RPMI7951 (cell line): ENCODE measurements around the gene SEC11C. TPM values are rescaled to one million over a fixed set of nuclear protein-coding genes. Genes with fewer than 3 reads are reported as not detected.
"Not testable (repeated sequence)": the region's sequence is repeated elsewhere in the genome, so short reads cannot be mapped to it uniquely, and the experiment has no call there.

Experiments
- DNase-seq: peaks from one replicate; pipeline ENCODE4 v3.0.0-alpha.2; 2012; ENCODE audit warnings: low read depth
- total RNA-seq: library from RNA; depleted of rRNA; stranded (reverse); fragments of >200 nt; shearing (Covaris generic); gene quantifications from 2 replicates; pipeline ENCODE4 v1.2.3, GENCODE V29; 2014; rRNA removed

Gene SEC11C
- 29.3 and 50.4 TPM in 2 replicates for total RNA-seq

GRCh38 chr18:59139615-59140301, at the start of gene SEC11C:
Gene SEC11C (plus strand): TSS chr18:59139884. CDS start chr18:59139949, 65 bp downstream.
- DNase-seq, result peak; percentile 94

GRCh38 chr18:59090966-59091603, 48.6 kb upstream of the SEC11C start:
- no peak for DNase-seq

GRCh38 chr18:59093668-59094067, 46.0 kb upstream of the SEC11C start:
- no peak for DNase-seq

DNA sequence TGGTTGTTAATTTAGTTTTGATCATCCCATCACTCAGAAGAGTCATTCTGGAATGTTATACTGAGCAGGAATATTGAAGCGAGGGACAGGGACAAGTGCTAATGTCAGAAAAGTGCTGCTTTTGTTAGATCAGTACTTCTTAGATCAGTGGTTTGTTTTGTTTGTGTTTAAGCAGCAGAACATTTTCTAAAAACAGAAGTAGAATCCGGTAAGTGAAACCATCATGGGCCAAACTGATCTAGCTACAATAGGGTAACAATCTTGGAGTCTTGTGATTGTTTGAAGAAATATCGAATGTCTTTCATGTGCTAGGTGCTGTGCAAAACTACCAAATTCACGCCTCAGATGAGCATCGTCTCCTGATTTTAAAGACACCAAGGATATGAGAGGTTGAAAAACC, 45.1 kb upstream of the SEC11C start:
- DNase-seq, result no peak

- no peak for DNase-seq
These were observed 43.4 kb upstream of the SEC11C start for GRCh38 chr18:59096098-59096789.

DNA sequence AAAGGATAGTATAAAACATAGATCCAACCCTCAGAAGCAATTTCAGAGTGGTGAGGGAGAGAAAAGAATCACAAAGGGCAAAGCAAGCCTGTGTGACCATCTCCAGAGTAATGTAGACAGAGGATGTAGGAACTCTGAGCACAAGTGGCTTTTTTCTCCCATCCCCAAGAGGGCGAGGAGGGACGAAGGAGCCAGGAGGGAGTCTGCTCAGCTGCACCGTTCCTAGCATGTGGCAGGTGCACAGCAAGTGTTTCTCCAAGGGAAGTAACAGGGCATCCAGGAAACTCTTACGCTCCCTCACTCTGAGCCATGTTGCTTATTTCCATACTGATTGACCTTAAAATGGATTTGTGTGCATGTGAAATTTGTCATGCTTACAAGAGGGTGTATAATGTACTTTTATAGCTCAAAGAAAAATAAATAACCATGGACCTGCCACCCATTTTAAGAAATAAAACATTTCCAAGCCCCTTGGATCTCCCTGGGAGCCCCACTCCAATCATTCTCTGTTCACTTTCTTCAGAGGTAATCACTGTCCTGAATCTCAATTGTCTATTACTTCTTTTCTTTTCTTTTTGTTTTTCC, 37.8 kb upstream of the SEC11C start:
- no peak for DNase-seq

DNA sequence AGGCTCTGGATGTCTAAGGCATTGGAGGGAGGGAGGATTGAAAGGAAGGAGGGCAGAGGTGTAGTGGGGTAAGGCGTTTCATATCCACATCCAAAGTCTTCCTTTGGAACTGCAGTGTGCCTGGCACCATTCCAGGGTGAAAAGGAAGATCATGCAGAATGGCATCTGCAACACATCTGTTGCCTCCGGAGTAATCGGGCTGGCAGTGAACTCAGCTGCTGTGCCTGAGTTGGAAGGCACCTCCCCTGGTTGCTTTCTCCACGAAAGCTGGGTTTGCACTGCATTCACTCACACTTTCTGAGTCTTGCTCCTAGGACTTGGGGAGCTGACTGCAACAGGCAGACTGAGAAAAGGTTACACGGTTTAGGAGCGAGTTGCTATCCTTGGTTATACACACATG, 30.3 kb upstream of the SEC11C start:
- peak; percentile 35 for DNase-seq

DNA sequence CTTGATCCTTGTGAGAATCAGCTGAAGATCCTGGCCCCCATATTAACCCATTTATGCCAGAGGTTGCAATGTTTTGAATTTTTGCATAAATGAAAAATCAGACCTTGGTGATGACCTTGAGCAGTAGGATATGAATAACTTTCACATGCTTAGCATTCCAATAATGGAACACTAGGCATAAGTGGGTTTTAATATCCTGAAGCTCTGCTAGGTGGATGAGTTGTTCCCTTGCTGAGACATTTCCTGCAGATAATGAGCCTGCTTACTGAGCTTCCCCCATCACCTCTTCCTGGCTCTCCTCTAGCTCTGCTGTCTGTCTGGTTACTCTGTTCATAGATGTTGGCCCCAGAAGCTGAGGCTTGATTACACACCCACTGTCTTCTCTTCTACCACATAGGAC, 25.5 kb upstream of the SEC11C start:
- DNase-seq, result no peak

GRCh38 chr18:59123588-59124369, 15.9 kb upstream of the SEC11C start:
- DNase-seq, result peak; percentile 81

- DNase-seq, result no peak
These were observed 15.3 kb upstream of the SEC11C start for GRCh38 chr18:59124370-59124704.

- DNase-seq, result no peak
These were observed 12.6 kb upstream of the SEC11C start for GRCh38 chr18:59127047-59127446.

DNA sequence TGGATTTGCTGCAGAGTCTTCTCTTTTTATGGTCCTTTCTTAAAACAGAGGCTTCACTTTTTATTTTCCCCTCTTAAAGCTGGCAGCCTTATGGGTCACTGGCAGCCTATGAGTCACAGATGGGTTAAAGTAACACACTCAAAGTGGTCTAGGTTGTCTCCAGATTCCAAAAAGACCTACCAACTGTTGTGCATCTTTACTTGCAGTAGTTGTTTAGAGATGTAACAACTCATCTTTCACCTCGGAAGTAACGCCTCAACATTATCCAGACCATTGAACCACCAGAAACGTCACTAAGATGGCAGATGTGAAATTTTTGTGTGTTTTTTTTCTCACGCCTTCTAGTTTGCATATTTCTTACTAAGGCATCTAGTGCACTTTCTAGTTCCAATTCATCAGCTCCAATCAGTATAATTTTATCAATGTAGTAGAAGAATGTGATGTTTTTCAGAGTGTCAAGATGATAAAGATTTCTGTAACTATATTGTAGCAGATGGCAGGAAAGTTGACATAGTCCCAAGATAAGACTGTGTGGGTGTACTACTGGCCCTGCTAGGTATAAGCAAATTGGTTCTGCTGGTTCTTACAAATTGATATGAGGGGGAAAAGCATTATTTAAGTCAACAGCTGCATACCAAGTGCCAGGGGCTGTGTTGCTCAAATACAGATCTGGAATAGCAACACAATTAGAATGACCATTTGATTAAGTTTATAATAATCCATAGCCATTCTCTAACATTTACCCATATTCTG, 9.6 kb upstream of the SEC11C start:
- DNase-seq, result no peak

DNA sequence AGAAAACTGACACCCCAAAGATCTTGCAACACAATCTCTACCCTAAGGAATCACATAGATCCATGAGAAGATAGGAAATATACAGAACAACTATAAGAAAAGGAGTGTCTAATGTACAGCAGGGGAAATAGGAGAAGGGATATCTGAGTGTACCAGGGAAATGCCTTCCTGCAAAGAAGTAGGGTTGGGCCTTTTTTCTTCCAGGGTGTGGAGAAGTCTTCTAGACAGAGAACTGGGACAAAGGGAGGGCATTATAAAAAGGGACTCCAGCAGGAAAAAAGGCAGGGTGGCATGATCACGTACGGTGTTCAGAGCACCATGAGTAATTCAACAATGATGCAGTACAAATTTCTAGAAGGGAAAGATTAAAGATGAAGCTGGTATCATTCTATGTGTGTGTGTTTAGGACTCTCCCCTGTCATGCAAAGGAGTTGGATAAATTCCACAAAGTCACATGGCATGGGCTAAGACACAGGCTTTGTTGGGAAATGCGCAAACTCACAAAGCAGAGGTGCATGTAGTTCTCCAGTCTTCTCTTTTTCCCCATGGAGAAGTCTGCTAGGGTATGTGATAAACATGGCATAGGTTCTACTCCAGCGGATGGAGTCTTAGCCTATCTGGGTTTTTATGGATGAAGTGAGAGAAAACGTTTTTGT, 6.7 kb upstream of the SEC11C start:
- DNase-seq, result no peak

DNA sequence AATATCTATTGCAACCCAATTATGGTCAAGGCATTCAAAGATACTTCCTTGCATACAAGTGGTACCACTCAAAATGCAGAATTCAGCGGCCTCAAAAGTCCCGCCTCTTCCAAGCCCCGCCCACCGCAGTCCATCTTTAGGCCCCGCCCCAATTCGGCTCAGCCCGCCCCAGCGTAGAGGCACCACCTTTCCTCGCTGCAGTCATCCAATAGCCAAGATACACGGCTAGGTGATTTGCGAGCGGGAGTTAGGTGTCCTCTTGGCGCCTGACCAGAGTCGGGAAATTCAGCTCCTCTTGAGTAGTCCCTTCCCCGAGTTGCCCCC, 431 bp upstream of the SEC11C start:
- peak; percentile 82 for DNase-seq

DNA sequence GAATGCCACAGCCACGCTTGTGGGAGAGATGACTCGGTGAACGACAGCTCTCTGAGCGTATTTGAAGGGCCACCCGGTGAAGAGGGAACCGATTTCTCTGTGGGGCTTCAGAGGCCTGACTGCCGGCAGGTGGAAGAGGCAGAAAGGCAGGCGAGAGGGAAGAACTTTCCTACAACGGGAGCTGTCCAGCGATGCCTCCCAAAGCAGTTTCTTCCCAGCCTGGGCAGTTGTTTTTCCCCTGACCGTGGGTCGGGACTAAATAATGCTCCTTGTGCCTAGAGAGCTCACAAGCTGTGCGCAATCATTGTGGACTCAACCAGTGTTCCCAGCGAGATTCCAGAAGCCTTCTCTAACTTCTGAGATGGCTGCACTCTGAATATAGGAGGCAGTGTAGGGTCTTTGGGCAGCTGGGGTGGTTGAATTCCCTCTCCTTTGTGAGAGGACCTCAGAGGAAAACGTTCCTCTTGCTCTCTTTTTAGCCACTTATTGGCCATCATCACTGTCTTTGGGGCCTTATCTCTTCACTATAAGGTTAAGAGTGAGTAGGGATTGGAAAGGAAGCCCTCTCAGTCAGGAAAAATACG, 710 bp downstream of the SEC11C start:
- peak; percentile 43 for DNase-seq

DNA sequence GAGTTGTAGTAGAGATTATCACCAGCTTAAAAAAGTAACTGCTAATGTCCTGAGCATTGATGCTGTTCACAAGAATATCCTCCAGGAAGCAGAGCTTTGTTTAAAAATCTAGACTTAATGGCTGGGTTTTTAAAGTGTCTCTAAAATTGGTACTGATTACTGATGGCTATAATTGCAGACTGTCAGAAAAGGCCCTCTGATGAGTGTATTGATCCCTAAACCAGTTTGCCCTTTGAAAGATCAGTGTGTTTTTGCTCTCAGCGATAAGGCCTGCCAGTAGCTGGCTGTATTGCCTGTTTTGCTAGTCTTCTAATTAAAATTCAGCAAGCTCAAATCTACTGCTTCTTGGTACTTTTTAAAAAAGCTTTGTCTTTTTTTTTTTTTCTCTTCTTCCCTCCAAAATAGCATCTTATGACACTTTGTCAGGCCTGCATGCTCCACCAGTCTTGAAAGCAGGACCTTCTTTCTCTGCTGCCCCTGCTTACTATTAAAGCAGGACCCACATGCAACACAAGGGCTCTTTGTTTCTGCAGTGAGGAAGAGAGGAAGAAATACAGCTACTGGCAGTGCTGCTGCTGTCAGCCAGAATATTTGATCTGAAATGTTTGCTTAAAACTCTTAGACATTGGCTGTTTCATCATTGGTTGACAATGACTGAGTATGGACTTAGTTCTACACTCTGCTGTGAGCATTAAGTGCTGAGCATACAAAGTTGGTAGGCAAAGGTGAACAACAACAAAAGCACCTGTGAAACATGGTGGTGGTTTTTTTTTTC, 1.8 kb downstream of the SEC11C start:
- no peak for DNase-seq

DNA sequence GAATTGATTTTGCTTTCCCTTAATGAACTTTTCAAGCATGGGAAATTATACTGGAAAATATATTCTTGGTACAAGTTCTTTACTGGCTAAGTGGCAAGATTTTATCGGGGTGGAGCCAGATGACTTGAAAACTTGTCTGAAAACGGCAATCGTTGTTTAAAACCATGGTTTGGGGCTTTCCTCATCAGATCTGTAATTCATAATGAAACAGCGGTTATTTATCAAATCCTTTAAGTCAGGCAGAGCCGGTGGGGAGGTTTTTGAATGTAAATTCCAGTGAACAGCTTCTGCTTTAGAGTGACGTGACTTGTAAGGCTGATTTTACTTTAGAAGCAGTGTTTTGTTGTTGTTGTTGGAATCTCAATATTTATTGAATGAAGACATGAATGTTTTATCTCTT, 2.6 kb downstream of the SEC11C start:
- no peak for DNase-seq

DNA sequence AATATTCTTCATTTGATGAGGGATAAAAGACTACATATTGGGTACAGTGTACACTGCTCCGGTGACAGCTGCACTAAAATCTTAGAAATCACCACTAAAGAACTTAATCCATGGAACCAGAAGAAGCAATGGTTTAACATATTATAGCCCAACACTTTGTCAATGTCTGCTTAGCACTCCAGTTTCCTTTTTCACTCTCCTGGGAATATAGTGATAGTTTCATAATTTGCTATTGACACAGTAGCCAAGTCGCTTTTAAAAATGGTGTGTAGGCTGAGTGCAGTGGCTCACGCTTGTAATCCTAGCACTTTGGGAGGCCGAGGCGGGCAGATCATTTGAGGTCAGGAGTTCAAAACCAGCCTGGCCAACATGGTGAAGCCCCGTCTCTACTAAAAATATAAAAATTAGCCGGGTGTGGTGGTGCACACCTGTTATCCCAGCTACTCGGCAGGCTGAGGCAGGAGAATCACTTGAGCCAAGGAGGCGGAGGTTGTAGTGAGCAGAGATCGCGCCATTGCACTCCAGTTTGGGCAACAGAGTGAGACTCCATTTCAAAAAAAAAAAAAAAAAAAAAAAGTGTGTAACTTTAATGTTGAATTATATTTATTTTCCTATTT, 3.2 kb downstream of the SEC11C start:
- not testable (repeated sequence) for DNase-seq

- peak; percentile 5 for DNase-seq
These were observed 3.8 kb downstream of the SEC11C start for GRCh38 chr18:59143441-59143840.
